HG03432 (cell line): ENCODE measurements around the gene RASAL2.
"Not testable (repeated sequence)": the region's sequence is repeated elsewhere in the genome, so short reads cannot be mapped to it uniquely, and the experiment has no call there.

Experiments used
- ATAC-seq: cut with Tn5 transposase; IDR thresholded peaks from one replicate; pipeline ENCODE4 v1.9.1; 2021; ENCODE audit warnings: mild to moderate bottlenecking, moderate library complexity; ENCODE audit not compliant: unreplicated experiment

The RASAL2 gene

DNA sequence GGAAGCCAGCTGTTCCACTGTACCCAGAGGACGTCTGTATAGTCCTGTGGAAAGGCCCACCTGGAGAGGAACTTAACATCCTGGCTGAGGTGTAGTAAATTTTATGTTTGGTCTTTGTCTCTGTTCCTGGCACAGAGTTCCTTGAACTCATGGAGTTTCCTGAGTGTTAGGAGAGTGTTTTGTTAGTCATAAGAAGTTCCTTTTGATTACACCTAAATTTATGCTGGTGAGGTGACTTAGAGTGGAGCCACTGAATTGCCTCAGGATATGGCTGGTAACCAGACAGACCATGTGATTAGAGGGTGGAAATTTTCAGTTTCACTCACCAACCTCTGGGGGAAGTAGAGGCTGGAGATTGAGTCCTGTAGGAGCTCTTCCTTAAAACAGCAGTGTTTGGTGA lies 57.9 kb downstream of the RASAL2 start:
- ATAC-seq: no peak

- no peak for ATAC-seq
Measured at GRCh38 chr1:178155481-178156255, 61.8 kb downstream of the RASAL2 start.

GRCh38 chr1:178160736-178161475 lies 67.0 kb downstream of the RASAL2 start:
- ATAC-seq: no peak

- no peak for ATAC-seq
Measured at GRCh38 chr1:178161516-178161915, 67.6 kb downstream of the RASAL2 start.

DNA sequence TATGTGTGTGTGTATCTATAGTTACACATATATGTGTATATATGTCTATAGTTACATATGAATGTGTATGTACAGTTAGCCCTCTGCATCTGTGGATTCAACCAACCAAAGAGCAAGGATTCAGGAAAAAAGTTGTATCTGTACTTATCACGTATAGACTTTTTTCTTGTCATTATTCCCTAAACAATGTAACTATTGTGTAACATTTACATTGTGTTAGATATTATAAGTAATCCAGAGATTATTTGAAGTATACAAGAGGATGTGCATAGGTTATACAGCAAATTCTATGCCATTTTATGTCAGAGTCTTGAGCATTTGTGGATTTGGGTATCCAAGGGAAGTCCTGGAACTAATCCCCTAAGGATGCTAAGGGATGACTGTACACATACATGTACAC lies 71.3 kb downstream of the RASAL2 start:
- ATAC-seq: no peak

GRCh38 chr1:178166429-178167024 lies 72.6 kb downstream of the RASAL2 start:
- ATAC-seq: no peak

GRCh38 chr1:178168536-178168935 lies 74.6 kb downstream of the RASAL2 start:
- no peak for ATAC-seq

- no peak for ATAC-seq
Measured at GRCh38 chr1:178169649-178170048, 75.7 kb downstream of the RASAL2 start.

DNA sequence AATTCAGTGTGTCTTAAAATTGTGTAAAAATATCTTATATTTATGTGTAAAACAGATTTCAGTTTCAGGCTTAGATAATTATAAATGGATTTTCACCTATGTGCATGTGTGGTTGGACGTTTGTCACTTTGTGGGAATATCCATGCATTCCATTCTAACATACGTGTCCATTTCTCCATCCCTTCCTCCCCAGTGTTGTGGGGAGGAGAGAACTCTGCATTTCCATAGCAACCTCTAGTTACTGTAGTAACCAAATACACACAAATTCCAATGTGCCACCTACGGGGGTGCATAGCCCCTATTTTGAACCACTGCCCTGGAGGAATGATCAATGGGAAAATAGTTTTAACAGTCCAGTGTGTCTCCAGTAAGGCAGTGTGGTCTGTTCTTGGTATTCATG lies 79.0 kb downstream of the RASAL2 start:
- ATAC-seq: no peak

GRCh38 chr1:178174539-178174938 lies 80.6 kb downstream of the RASAL2 start:
- no peak for ATAC-seq

- no peak for ATAC-seq
Measured at GRCh38 chr1:178180405-178180804, 86.5 kb downstream of the RASAL2 start.

- ATAC-seq: no peak
Measured at GRCh38 chr1:178183796-178184195, 89.9 kb downstream of the RASAL2 start.

DNA sequence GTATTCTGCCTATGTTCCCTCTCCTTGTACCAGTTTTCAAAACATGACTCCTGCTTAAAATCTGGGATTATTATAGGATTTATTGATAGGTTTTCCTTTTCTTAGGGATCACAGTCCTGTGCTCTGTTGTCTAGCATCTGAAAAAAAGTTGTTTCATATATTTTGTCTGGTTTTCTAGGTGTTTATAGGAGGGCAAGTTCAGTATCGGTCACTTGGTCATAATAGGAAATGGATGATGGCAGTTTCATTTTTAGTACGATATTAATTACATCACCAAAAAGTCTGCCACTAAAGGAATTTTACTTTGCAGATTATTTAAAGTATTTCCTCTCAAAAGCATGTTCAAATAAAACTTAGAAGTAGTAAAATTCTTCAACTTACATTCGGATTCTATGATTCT lies 94.4 kb downstream of the RASAL2 start:
- no peak for ATAC-seq

- ATAC-seq: peak; percentile 82
Measured at GRCh38 chr1:178189814-178190213, 95.9 kb downstream of the RASAL2 start.

GRCh38 chr1:178190881-178191280 lies 97.0 kb downstream of the RASAL2 start:
- ATAC-seq: no peak

- ATAC-seq: no peak
Measured at GRCh38 chr1:178192686-178193085, 98.8 kb downstream of the RASAL2 start.

GRCh38 chr1:178196631-178197030 lies 102.7 kb downstream of the RASAL2 start:
- no peak for ATAC-seq

DNA sequence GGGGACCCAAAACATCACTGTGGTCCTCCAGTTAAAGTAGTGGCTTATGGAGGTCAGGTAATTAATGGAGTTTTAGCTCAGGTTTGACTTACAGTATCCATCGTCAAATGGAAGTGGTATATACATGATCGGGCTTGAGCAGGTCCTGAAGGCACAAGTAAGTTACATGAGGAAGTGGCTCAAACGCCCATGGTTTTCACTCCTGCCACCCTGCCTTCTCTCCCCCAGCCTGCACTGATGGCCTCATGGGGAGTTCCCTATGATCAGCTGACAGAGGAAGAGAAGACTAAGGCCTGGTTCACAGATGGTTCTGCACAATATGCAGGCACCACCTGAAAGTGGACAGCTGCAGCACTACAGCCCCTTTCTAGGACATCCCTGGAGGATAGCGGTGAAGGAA lies 108.2 kb downstream of the RASAL2 start:
- ATAC-seq: not testable (repeated sequence)

DNA sequence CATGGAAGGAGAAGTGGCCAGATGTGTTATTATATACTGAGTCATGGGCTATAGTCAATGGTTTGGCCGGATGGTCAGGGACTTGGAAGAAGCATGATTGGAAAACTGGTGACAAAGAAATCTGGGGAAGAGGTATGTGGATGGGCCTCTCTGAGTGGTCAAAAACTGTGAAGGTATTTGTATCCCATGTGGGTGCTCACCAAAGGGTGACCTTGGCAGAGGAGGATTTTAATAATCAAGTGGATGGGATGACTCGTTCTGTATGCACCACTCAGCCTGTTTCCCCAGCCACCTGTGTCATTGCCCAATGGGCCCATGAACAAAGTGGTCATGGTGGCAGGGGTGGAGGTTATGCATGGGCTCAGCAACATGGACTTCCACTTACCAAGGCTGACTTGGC lies 108.6 kb downstream of the RASAL2 start:
- not testable (repeated sequence) for ATAC-seq

GRCh38 chr1:178208269-178208856 lies 114.5 kb downstream of the RASAL2 start:
- ATAC-seq: not testable (repeated sequence)

- ATAC-seq: no peak
Measured at GRCh38 chr1:178209935-178210334, 116.0 kb downstream of the RASAL2 start.

DNA sequence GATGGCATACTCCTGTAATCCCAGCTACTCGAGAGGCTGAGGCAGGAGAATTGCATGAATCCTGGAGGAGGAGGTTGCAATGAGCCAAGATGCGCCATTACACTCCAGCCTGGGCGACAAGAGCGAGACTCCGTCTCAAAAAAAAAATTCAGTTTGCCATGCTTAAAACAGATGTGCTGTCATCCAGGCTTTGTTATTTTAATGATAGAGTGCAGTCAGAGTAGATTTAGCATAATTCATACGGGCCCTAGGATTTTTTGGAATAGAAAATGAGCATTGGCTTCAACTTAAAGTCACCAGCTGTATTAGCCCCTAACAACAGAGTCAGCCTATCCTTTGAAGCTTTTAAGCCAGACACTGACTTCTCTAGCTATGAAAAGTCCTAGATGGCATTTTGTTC lies 124.6 kb downstream of the RASAL2 start:
- ATAC-seq: no peak
